B cell (primary cell): Measurements from ENCODE around the gene PWWP2B. TPM values are rescaled to one million over a fixed set of nuclear protein-coding genes. Genes with fewer than 3 reads are reported as not detected.

ENCODE experiments used
- ATAC-seq: fragments of 200-7000 bp; cut with Tn5 transposase; one replicate; pipeline ENCODE4 v1.10.0; 2021; ENCODE audit warnings: low read depth, mild to moderate bottlenecking, moderate number of reproducible peaks, moderate library complexity
- CTCF ChIA-PET: fragments of 350-600 bp; sonication (Branson Sonifier 250); formaldehyde crosslinking; loops from one replicate; lab custom pipeline; 2021; ENCODE audit warnings: antibody characterized with exemption, inconsistent platforms; lab: Charles Lee
- POLR2A ChIA-PET: fragments of 350-600 bp; sonication (Branson Sonifier 250); formaldehyde crosslinking; loops from one replicate; lab custom pipeline; 2021; ENCODE audit warnings: antibody characterized with exemption; lab: Charles Lee
- DNase-seq: peaks from one replicate; pipeline ENCODE4 v3.0.0; 2013
- H2AFZ ChIP-seq: 2 replicates; pipeline ENCODE4 v1.6.1; 2012; ENCODE audit warnings: mild to moderate bottlenecking, low read depth, low read length; ENCODE audit not compliant: insufficient read depth, poor library complexity, severe bottlenecking
- H3K27ac ChIP-seq, 2 donors: 1 replicate in 1 of 2; 2 replicates in 1 of 2; pipeline ENCODE4 v1.5.1; 2012 to 2013; ENCODE audit warnings: low read length in 2 of 2, mild to moderate bottlenecking in 2 of 2, moderate library complexity in 1 of 2
- H3K27me3 ChIP-seq, 4 experiments: fragments of 200-600 bp in 1 of 4; sonication (generic) in 1 of 4; replicated peaks in 1 of 4; 1 replicate in 2 of 4; 2 replicates in 2 of 4; pipeline versions ENCODE4 v1.6.1 to v1.7.0; 2013 to 2016; ENCODE audit warnings: low read length in 3 of 4, mild to moderate bottlenecking in 2 of 4, mixed read lengths in 1 of 4, moderate library complexity in 1 of 4; ENCODE audit not compliant: insufficient read depth in 4 of 4, control insufficient read depth in 3 of 4; ENCODE audit errors: control extremely low read depth in 1 of 4
- H3K36me3 ChIP-seq, 2 experiments: replicated peaks in 1 of 2; 1 replicate in 1 of 2; 2 replicates in 1 of 2; pipeline versions ENCODE4 v1.6.1 to v1.7.1; 2013; ENCODE audit warnings: low read length in 1 of 2; ENCODE audit not compliant: insufficient read depth in 2 of 2, control insufficient read depth in 1 of 2; ENCODE audit errors: control extremely low read depth in 1 of 2, extremely low read depth in 1 of 2
- H3K4me1 ChIP-seq, 2 donors: fragments of 200-600 bp in 1 of 2; sonication (generic) in 1 of 2; 1 replicate in 1 of 2; 2 replicates in 1 of 2; pipeline versions ENCODE4 v1.5.1 to v1.6.1; 2013 to 2017; ENCODE audit warnings: low read length in 2 of 2; ENCODE audit not compliant: control insufficient read depth in 2 of 2, insufficient read depth in 2 of 2
- H3K4me2 ChIP-seq: replicated peaks from 2 replicates; pipeline ENCODE3; 2012; ENCODE audit warnings: mild to moderate bottlenecking, low read depth, low read length; ENCODE audit not compliant: poor library complexity, severe bottlenecking
- H3K4me3 ChIP-seq, 5 experiments: fragments of 200-600 bp in 1 of 5; sonication (generic) in 1 of 5; 1 replicate in 3 of 5; 2 replicates in 2 of 5; pipeline versions ENCODE4 v1.5.1 to v1.7.0; 2011 to 2016; ENCODE audit warnings: low read length in 4 of 5, mild to moderate bottlenecking in 4 of 5, low read depth in 2 of 5, control low read depth in 1 of 5, moderate library complexity in 1 of 5; ENCODE audit not compliant: insufficient read depth in 1 of 5; ENCODE audit errors: control extremely low read depth in 1 of 5, extremely low read depth in 1 of 5
- H3K79me2 ChIP-seq: fragments of 200-600 bp; sonication (generic); one replicate; pipeline ENCODE4 v1.6.0; 2016; ENCODE audit warnings: low read length; ENCODE audit not compliant: control insufficient read depth, insufficient read depth
- H3K9ac ChIP-seq: fragments of 200-600 bp; sonication (generic); 2 replicates; pipeline ENCODE4 v1.6.1; 2017; ENCODE audit warnings: mild to moderate bottlenecking, low read length, moderate library complexity
- H3K9me3 ChIP-seq, 3 donors: one replicate each; pipeline versions ENCODE4 v1.6.1 to v1.7.1; 2013; ENCODE audit warnings: low read length in 2 of 3; ENCODE audit not compliant: control insufficient read depth in 2 of 3, insufficient read depth in 1 of 3; ENCODE audit errors: control extremely low read depth in 1 of 3
- H4K20me1 ChIP-seq: 2 replicates; pipeline ENCODE4 v1.6.0; 2012; ENCODE audit warnings: mild to moderate bottlenecking, low read length; ENCODE audit not compliant: insufficient read depth, control insufficient read depth, poor library complexity, severe bottlenecking
- H3K27ac Mint-ChIP-seq: one replicate; pipeline ENCODE4 v1.8.0; 2021; ENCODE audit warnings: mixed read lengths
- H3K27me3 Mint-ChIP-seq: one replicate; pipeline ENCODE4 v1.8.0; 2021; ENCODE audit warnings: mixed read lengths
- H3K4me1 Mint-ChIP-seq: one replicate; pipeline ENCODE4 v1.8.0; 2021; ENCODE audit warnings: mixed read lengths
- H3K4me3 Mint-ChIP-seq: one replicate; pipeline ENCODE4 v1.8.0; 2021; ENCODE audit warnings: mixed read lengths
- H3K9me3 Mint-ChIP-seq: one replicate; pipeline ENCODE4 v1.8.0; 2022; ENCODE audit warnings: mixed read lengths; ENCODE audit not compliant: insufficient read depth
- EZH2 ChIP-seq: IDR thresholded peaks from 2 replicates; pipeline ENCODE4 v1.6.1; 2012; ENCODE audit warnings: borderline replicate concordance, low read depth, mild to moderate bottlenecking, moderate library complexity, low read length; ENCODE audit not compliant: insufficient read depth, poor library complexity, severe bottlenecking
- WGBS: methylation state at CpG from one replicate; pipeline ENCODE4 v1.1.5; 2013; ENCODE audit warnings: missing lambda C conversion rate; ENCODE audit not compliant: insufficient coverage; 5-methylcytosine and 5-hydroxymethylcytosine counted together
- intact Hi-C: fragments of 100-400 bp; cut with micrococcal nuclease; formaldehyde crosslinking; loops from one replicate; pipeline ENCODE4 v1.10.0; 2022
- polyA plus RNA-seq: library from polyadenylated mRNA; depleted of rRNA; stranded (reverse); fragments of >200 nt; gene quantifications from 2 replicates; pipeline ENCODE4 v1.2.3, GENCODE V29; 2012
- total RNA-seq, 2 donors: library from RNA; stranded (reverse); fragments of 120-200 nt in 1 of 2; gene quantifications; 1 replicate in 1 of 2; 2 replicates in 1 of 2; pipeline versions ENCODE4 v1.2.3 to v1.2.4, GENCODE V29; 2013 to 2022
- TF ChIP-seq, protein P1 (sequence below): fragments of 200-600 bp; IDR thresholded peaks from one replicate; pipeline ENCODE4 v1.8.0; 2022; ENCODE audit warnings: antibody characterized with exemption, mild to moderate bottlenecking

Gene PWWP2B
- total and polyA plus RNA-seq, 2 donors (not counting 1 experiment from before 2014, with no cell fraction given): 13.6 to 34.4 TPM

- ChIA-PET POLR2A (no interaction called here), CTCF (interaction anchor here (2.7 kb wide), 1 partner anchor 40 kb away, joined by 9 read pairs; no protein-coding TSS in a partner anchor)
- Mint-ChIP-seq H3K9me3 (no peaks in the 10 kb centered on the region), H3K4me3 (no peak overlapping the region), H3K4me1 (peaks cover 58% of the 10 kb centered on the region), H3K27ac (no peak overlapping the region), H3K27me3 (no peaks in the 10 kb centered on the region)
- Histone ChIP-seq H3K27ac (no peak overlapping the region), H3K9ac (no peak overlapping the region), H4K20me1 (peaks cover 58% of the 10 kb centered on the region), H3K9me3 (no peaks in the 10 kb centered on the region), H3K4me2 (no peak overlapping the region), H2AFZ (no peak overlapping the region), H3K4me3 (no peak overlapping the region), H3K4me1 (peaks cover 55 to 56% of the 10 kb centered on the region in 2 donors), H3K36me3 (peaks cover 0 to 16% of the 10 kb centered on the region in 2 experiments), H3K79me2 (peaks cover 54% of the 10 kb centered on the region), H3K27me3 (no peaks in the 10 kb centered on the region)
- intact Hi-C loops: no loop called here
- 91% methylated on average over 19 of the region's 25 CpGs for WGBS
- ATAC-seq (no peak), DNase-seq (no peak)
- TF ChIP-seq, protein P1, sequence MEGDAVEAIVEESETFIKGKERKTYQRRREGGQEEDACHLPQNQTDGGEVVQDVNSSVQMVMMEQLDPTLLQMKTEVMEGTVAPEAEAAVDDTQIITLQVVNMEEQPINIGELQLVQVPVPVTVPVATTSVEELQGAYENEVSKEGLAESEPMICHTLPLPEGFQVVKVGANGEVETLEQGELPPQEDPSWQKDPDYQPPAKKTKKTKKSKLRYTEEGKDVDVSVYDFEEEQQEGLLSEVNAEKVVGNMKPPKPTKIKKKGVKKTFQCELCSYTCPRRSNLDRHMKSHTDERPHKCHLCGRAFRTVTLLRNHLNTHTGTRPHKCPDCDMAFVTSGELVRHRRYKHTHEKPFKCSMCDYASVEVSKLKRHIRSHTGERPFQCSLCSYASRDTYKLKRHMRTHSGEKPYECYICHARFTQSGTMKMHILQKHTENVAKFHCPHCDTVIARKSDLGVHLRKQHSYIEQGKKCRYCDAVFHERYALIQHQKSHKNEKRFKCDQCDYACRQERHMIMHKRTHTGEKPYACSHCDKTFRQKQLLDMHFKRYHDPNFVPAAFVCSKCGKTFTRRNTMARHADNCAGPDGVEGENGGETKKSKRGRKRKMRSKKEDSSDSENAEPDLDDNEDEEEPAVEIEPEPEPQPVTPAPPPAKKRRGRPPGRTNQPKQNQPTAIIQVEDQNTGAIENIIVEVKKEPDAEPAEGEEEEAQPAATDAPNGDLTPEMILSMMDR: no peak
- TF ChIP-seq EZH2: no peak
Observed at GRCh38 chr10:132403511-132404168, 6.6 kb downstream of the PWWP2B start.

DNA sequence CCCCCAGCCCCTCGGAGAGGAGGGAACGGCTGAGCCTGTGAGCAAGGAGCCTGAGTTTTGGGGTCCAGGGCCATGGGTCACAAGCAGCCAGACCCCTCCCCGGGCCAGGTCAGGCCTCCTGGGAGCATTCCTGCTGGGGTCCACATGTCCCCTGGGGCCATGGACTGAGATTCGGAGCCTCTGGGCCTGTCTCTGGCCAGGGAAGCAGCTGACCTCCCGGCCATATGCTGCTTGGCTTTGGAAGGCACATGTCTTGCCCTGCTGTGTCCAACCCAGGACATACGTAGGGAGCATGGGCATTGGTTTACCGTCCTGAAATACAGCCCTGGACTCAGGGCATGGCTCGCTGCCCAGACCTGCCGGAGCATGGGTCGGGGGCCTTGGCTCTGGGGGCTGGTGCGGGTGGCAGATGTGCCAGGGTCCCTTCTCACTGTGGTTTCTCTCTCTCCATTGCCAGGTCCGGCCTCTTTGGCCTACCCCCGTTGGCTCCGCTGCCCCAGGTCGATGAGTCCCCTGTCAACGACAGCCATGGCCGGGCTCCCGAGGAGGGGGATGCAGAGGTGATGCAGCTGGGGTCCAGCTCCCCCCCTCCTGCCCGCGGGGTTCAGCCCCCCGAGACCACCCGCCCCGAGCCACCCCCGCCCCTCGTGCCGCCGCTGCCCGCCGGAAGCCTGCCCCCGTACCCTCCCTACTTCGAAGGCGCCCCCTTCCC is 7.3 kb downstream of the PWWP2B start:
- Mint-ChIP-seq H3K27me3 (no peaks in the 10 kb centered on the region), H3K9me3 (no peaks in the 10 kb centered on the region), H3K4me1 (peaks cover 53% of the 10 kb centered on the region), H3K27ac (no peak overlapping the region), H3K4me3 (no peak overlapping the region)
- H3K27ac ChIP-seq: no peak overlapping the region
- H3K36me3 ChIP-seq: peaks cover 0 to 19% of the 10 kb centered on the region in 2 experiments
- no peaks in the 10 kb centered on the region for H3K9me3 ChIP-seq
- H2AFZ ChIP-seq: no peak overlapping the region
- DNase-seq: no peak
- H3K4me3 ChIP-seq: no peak overlapping the region
- H3K4me1 ChIP-seq: peaks cover 53 to 56% of the 10 kb centered on the region in 2 donors
- TF ChIP-seq, protein P1: no peak
- no peak for TF ChIP-seq EZH2
- H4K20me1 ChIP-seq: peaks cover 65% of the 10 kb centered on the region
- peaks cover 54% of the 10 kb centered on the region for H3K79me2 ChIP-seq
- intact Hi-C loops: no loop called here
- no peak for ATAC-seq
- ChIA-PET POLR2A (no interaction called here), CTCF (no interaction called here)
- WGBS: 95% methylated on average over 28 of the region's 32 CpGs
- H3K4me2 ChIP-seq: no peak overlapping the region
- no peak overlapping the region for H3K9ac ChIP-seq
- H3K27me3 ChIP-seq: no peaks in the 10 kb centered on the region
